ENCODE results near the gene RERG.

RERG gene

GRCh38 chr12:15152456-15152855, 68.8 kb downstream of the RERG start (continued):
- TF ChIP-seq PRDM4 (tag by site-specific recombination; IDR thresholded peaks at IDR 0.05) = no peak
- no peak for TF ChIP-seq EGR2 (tag by site-specific recombination; IDR thresholded peaks at IDR 0.05; ENCODE audit: low read depth)
- no peak for TF ChIP-seq ZNF311 (tag by site-specific recombination; IDR thresholded peaks at IDR 0.05; ENCODE audit: borderline replicate concordance)
- no peak for TF ChIP-seq ZNF843 (tag by site-specific recombination; IDR thresholded peaks at IDR 0.05)
- TF ChIP-seq ZSCAN16 (tag by site-specific recombination; IDR thresholded peaks at IDR 0.05) = no peak
- TF ChIP-seq ZNF623 (tag by site-specific recombination; IDR thresholded peaks at IDR 0.05) = no peak
- no peak for TF ChIP-seq ZNF510 (tag by site-specific recombination; IDR thresholded peaks at IDR 0.05; ENCODE audit: insufficient replicate concordance)
- TF ChIP-seq ZNF354C (tag by site-specific recombination; IDR thresholded peaks at IDR 0.05; ENCODE audit: borderline replicate concordance, low read depth) = no peak
- no peak for TF ChIP-seq ZNF132 (tag by site-specific recombination; IDR thresholded peaks at IDR 0.05; ENCODE audit: borderline replicate concordance)
- no peak for TF ChIP-seq SCRT2 (tag by site-specific recombination; IDR thresholded peaks at IDR 0.05)

- Histone ChIP-seq H3K4me3 (ENCODE audit: low read depth, low read length) (no peak overlapping the region), H3K4me1 (ENCODE audit: control insufficient read depth, insufficient read depth, low read length) (peaks cover 5% of the 10 kb centered on the region; the same call in 1 of the 2 replicates), H3K9me3 (ENCODE audit: control insufficient read depth, insufficient read depth, low read depth, low read length) (no peaks in the 10 kb centered on the region), H3K27ac (ENCODE audit: extremely low read depth, low read depth, low read length) (no peak overlapping the region), H3K36me3 (ENCODE audit: control insufficient read depth in 2 of 2, insufficient read depth in 1 of 2, low read length in 2 of 2) (no peaks in the 10 kb centered on the region)
- TF ChIP-seq ZNF324 (tag by site-specific recombination; IDR thresholded peaks at IDR 0.05) (no peak), ZNF654 (tag by site-specific recombination; IDR thresholded peaks at IDR 0.05; ENCODE audit: low read depth) (peak; percentile 64)
- ChIA-PET POLR2A (no interaction called here), CTCF (interaction anchor here (0.6 to 6.4 kb wide), 12 partner anchors 10 to 689 kb away, joined by 3 to 101 read pairs (median 4); partner anchors contain the start of gene RERG)
These were observed 69.8 kb downstream of the RERG start for GRCh38 chr12:15151161-15152091.

- Histone ChIP-seq H3K4me1 (ENCODE audit: control insufficient read depth, insufficient read depth, low read length) (no peaks in the 10 kb centered on the region), H3K9me3 (ENCODE audit: control insufficient read depth, insufficient read depth, low read depth, low read length) (no peaks in the 10 kb centered on the region), H3K36me3 (ENCODE audit: control insufficient read depth in 2 of 2, insufficient read depth in 1 of 2, low read length in 2 of 2) (no peaks in the 10 kb centered on the region), H3K4me3 (ENCODE audit: low read depth, low read length) (no peak overlapping the region), H3K27ac (ENCODE audit: extremely low read depth, low read depth, low read length) (no peak overlapping the region)
- POLR2A ChIA-PET = no interaction called here
- no peak for TF ChIP-seq SP7 (tag by site-specific recombination; IDR thresholded peaks at IDR 0.05)
- no peak for TF ChIP-seq ZNF560 (tag by site-specific recombination; IDR thresholded peaks at IDR 0.05; ENCODE audit: borderline replicate concordance)
- no peak for TF ChIP-seq ZNF544 (tag by site-specific recombination; IDR thresholded peaks at IDR 0.05)
- TF ChIP-seq KLF7 (tag by site-specific recombination; IDR thresholded peaks at IDR 0.05; ENCODE audit: borderline replicate concordance) = no peak
- no peak for TF ChIP-seq ZNF366 (tag by site-specific recombination; conservative IDR thresholded peaks at IDR 0.05)
- TF ChIP-seq KLF17 (tag by site-specific recombination; IDR thresholded peaks at IDR 0.05) = no peak
- TF ChIP-seq ZNF19 (tag by site-specific recombination; IDR thresholded peaks at IDR 0.05; ENCODE audit: low read depth) = no peak
- TF ChIP-seq ZFP41 (tag by site-specific recombination; IDR thresholded peaks at IDR 0.05; ENCODE audit: borderline replicate concordance) = no peak
- no peak for TF ChIP-seq ZNF211 (tag by site-specific recombination; IDR thresholded peaks at IDR 0.05; ENCODE audit: low read depth)
- TF ChIP-seq ZBTB48 (tag by site-specific recombination; IDR thresholded peaks at IDR 0.05) = no peak
- CTCF ChIA-PET = interaction anchor here (0.6 kb wide), 1 partner anchor 79 kb away, joined by 4 read pairs; no protein-coding TSS in a partner anchor
These were observed 74.6 kb downstream of the RERG start for GRCh38 chr12:15146585-15146984.

All from HEK293 (cell line).